ENCODE data around the gene BABAM1. TPM values are rescaled to one million over a fixed set of nuclear protein-coding genes. Genes with fewer than 3 reads are reported as not detected.

The BABAM1 gene
- total and polyA plus RNA-seq, 9 of the 15 experiments (the other 6 are each of a cell fraction or from before 2014, with no cell fraction given) = 14.7 to 160 (median 113) TPM

DNA sequence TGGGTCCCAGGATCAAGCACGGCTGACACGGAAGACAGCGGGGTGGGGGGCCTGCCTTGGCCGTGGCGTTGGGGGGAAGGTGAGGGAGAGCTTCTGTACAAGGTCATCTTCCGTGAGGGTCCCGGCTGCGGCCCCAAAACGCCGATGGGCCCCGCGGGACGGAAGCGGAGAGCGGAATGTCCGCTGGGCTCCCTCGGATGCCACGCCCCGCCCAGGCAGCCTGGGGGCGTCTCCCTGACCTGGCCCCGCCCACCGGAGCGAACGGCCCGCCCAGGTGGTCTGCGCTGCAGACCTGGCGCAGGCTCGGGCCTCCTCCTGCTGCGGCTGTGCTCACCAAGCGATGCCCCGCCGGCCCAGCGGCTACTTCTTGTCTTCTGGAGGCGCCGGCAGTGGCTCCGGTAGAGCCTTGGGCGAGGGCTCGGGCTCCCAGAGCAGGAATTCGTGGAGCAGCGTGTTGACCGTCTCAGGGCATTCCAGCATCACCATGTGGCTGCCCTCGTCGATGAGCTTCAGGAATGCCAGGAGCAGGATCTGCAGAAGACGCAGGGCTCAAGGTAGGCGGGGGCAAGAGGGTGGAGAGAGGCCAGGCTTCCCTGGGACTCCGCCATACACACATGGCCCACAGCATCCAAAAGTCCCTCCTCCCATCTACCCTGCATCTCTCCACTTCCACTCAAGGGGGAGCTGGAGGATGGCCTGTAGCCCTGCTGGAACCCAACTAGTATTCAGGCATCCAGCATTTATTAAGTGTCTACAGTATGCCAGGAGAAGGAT lies 25.2 kb downstream of the BABAM1 start (continued):
- TF ChIP-seq, protein P1, sequence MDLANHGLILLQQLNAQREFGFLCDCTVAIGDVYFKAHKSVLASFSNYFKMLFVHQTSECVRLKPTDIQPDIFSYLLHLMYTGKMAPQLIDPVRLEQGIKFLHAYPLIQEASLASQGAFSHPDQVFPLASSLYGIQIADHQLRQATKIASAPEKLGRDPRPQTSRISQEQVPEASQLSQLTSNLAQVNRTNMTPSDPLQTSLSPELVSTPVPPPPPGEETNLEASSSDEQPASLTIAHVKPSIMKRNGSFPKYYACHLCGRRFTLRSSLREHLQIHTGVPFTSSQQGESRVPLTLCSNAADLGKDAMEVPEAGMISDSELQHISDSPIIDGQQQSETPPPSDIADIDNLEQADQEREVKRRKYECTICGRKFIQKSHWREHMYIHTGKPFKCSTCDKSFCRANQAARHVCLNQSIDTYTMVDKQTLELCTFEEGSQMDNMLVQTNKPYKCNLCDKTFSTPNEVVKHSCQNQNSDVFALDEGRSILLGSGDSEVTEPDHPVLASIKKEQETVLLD (IDR thresholded peaks at IDR 0.05) = no peak
- TF ChIP-seq ZBTB7A (IDR thresholded peaks at IDR 0.05; ENCODE audit: borderline replicate concordance, control insufficient read depth, low read depth, low read length) (peak; percentile 98), CCNT2 (IDR thresholded peaks at IDR 0.05; ENCODE audit: borderline replicate concordance, extremely low read depth, insufficient read length, low read depth, low read length) (peak; percentile 43), SMARCB1 (IDR thresholded peaks at IDR 0.05; ENCODE audit: insufficient read length, low read depth) (no peak), CBFA2T2 (conservative IDR thresholded peaks at IDR 0.05) (no peak), ZNF23 (CRISPR knock-in tag; IDR thresholded peaks at IDR 0.05) (no peak), TAF9B (IDR thresholded peaks at IDR 0.05; ENCODE audit: partially characterized antibody) (no peak), FOXK2 (conservative IDR thresholded peaks at IDR 0.05 in 1 of 2, IDR thresholded peaks at IDR 0.05 in 1 of 2; ENCODE audit: low read depth in 2 of 2) (no peak; a peak in 1 of 4 replicates), TAF1 (IDR thresholded peaks at IDR 0.05; ENCODE audit: control insufficient read depth, extremely low read depth, insufficient read depth, low read length, severe bottlenecking) (peak; percentile 27), MTA3 (IDR thresholded peaks at IDR 0.05; ENCODE audit: borderline replicate concordance) (peak; percentile 74; the same call in 1 of the 2 replicates), SMARCE1 (IDR thresholded peaks at IDR 0.05) (no peak), CBX3 (IDR thresholded peaks at IDR 0.05; ENCODE audit: borderline replicate concordance in 1 of 2, low read length in 2 of 2) (peak in 1 of 2 experiments; percentile 51; a peak in 2 of 3 replicates), MXI1 (IDR thresholded peaks at IDR 0.05; ENCODE audit: low read depth, low read length) (peak; percentile 63), ZNF589 (CRISPR knock-in tag; IDR thresholded peaks at IDR 0.05; ENCODE audit: low read depth) (no peak), FOXM1 (IDR thresholded peaks at IDR 0.05; ENCODE audit: low read depth) (peak; percentile 30; the same call in 1 of the 2 replicates), FOXM1 (CRISPR knock-in tag; IDR thresholded peaks at IDR 0.05; ENCODE audit: low read depth) (peak; percentile 88; the same call in 1 of the 2 replicates)
- TF ChIP-seq, protein P2, sequence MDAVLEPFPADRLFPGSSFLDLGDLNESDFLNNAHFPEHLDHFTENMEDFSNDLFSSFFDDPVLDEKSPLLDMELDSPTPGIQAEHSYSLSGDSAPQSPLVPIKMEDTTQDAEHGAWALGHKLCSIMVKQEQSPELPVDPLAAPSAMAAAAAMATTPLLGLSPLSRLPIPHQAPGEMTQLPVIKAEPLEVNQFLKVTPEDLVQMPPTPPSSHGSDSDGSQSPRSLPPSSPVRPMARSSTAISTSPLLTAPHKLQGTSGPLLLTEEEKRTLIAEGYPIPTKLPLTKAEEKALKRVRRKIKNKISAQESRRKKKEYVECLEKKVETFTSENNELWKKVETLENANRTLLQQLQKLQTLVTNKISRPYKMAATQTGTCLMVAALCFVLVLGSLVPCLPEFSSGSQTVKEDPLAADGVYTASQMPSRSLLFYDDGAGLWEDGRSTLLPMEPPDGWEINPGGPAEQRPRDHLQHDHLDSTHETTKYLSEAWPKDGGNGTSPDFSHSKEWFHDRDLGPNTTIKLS (IDR thresholded peaks at IDR 0.05; ENCODE audit: borderline replicate concordance, low read depth) = peak; percentile 31; the same call in 1 of the 2 replicates
- TF ChIP-seq, protein P3, sequence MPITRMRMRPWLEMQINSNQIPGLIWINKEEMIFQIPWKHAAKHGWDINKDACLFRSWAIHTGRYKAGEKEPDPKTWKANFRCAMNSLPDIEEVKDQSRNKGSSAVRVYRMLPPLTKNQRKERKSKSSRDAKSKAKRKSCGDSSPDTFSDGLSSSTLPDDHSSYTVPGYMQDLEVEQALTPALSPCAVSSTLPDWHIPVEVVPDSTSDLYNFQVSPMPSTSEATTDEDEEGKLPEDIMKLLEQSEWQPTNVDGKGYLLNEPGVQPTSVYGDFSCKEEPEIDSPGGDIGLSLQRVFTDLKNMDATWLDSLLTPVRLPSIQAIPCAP (CRISPR knock-in tag; IDR thresholded peaks at IDR 0.05; ENCODE audit: borderline replicate concordance) = no peak
- TF ChIP-seq, protein P4, sequence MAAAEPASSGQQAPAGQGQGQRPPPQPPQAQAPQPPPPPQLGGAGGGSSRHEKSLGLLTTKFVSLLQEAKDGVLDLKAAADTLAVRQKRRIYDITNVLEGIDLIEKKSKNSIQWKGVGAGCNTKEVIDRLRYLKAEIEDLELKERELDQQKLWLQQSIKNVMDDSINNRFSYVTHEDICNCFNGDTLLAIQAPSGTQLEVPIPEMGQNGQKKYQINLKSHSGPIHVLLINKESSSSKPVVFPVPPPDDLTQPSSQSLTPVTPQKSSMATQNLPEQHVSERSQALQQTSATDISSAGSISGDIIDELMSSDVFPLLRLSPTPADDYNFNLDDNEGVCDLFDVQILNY (CRISPR knock-in tag; IDR thresholded peaks at IDR 0.05) = no peak; the same call in 1 of the 2 replicates
- TF ChIP-seq, protein P5, sequence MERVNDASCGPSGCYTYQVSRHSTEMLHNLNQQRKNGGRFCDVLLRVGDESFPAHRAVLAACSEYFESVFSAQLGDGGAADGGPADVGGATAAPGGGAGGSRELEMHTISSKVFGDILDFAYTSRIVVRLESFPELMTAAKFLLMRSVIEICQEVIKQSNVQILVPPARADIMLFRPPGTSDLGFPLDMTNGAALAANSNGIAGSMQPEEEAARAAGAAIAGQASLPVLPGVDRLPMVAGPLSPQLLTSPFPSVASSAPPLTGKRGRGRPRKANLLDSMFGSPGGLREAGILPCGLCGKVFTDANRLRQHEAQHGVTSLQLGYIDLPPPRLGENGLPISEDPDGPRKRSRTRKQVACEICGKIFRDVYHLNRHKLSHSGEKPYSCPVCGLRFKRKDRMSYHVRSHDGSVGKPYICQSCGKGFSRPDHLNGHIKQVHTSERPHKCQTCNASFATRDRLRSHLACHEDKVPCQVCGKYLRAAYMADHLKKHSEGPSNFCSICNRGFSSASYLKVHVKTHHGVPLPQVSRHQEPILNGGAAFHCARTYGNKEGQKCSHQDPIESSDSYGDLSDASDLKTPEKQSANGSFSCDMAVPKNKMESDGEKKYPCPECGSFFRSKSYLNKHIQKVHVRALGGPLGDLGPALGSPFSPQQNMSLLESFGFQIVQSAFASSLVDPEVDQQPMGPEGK (CRISPR knock-in tag; IDR thresholded peaks at IDR 0.05; ENCODE audit: borderline replicate concordance) = no peak

Measured in K562 (cell line).